Measurements from ENCODE around the gene CAP1.
"Not testable (repeated sequence)": the region's sequence is repeated elsewhere in the genome, so short reads cannot be mapped to it uniquely, and the experiment has no call there.

Gene CAP1

GRCh38 chr1:40014812-40015594 is 25.5 kb upstream of the CAP1 start:
- Mint-ChIP-seq H3K27me3 (no peaks in the 10 kb centered on the region), H3K4me3 (no peak overlapping the region), H3K36me3 (ENCODE audit: insufficient read depth) (peaks cover 1% of the 10 kb centered on the region), H3K27ac (ENCODE audit: low read depth) (no peak overlapping the region), H3K9me3 (no peaks in the 10 kb centered on the region), H3K4me1 (peaks cover 5% of the 10 kb centered on the region)
- DNase-seq (ENCODE audit: low spot score in 2 of 2), result no peak
- no peak for ATAC-seq (replicated peaks; ENCODE audit: extremely low read depth, poor library complexity, severe bottlenecking)

DNA sequence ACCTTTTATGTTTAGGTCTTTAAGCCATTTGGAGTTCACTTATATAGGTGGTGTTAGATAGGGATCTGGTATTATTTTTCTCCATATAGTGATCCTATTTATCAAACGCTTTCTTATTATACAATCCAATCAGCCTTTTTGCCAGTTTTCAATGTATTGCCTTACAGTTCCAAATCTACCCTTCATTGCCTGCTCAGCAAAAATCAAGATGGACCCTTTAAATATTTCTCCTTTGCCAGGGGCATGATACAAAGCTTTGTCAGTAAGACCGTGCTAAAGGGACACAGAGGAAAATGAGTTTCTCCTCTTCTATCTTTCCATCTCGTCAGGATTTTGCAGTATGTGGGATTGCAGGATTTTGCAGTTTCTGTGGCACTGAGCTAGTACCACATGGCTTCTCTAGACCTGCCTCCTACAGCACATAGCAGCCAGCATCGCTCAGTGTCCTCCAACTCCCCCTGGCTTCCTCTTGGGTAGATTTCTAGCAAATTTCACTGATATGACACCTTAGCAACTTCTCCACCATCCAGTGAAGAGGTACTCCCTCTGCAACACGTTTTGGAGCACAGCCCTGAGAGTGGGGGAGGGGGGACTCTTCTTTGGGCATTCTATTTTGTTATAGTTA is 22.5 kb upstream of the CAP1 start:
- no peaks in the 10 kb centered on the region for H3K27me3 Mint-ChIP-seq
- H3K9me3 Mint-ChIP-seq, result no peaks in the 10 kb centered on the region
- no peak for ATAC-seq (replicated peaks; ENCODE audit: extremely low read depth, poor library complexity, severe bottlenecking)
- DNase-seq (ENCODE audit: low spot score in 2 of 2), result no peak
- no peak overlapping the region for H3K4me3 Mint-ChIP-seq
- H3K36me3 Mint-ChIP-seq (ENCODE audit: insufficient read depth), result peaks cover 1% of the 10 kb centered on the region
- H3K27ac Mint-ChIP-seq (ENCODE audit: low read depth), result no peak overlapping the region
- H3K4me1 Mint-ChIP-seq, result peaks cover 5% of the 10 kb centered on the region

GRCh38 chr1:40020447-40021085 is 20.0 kb upstream of the CAP1 start:
- no peaks in the 10 kb centered on the region for H3K4me1 Mint-ChIP-seq
- DNase-seq (ENCODE audit: low spot score in 2 of 2), result no peak
- no peak overlapping the region for H3K27ac Mint-ChIP-seq (ENCODE audit: low read depth)
- H3K36me3 Mint-ChIP-seq (ENCODE audit: insufficient read depth), result no peaks in the 10 kb centered on the region
- H3K9me3 Mint-ChIP-seq, result no peaks in the 10 kb centered on the region
- no peak overlapping the region for H3K4me3 Mint-ChIP-seq
- no peaks in the 10 kb centered on the region for H3K27me3 Mint-ChIP-seq
- ATAC-seq (replicated peaks; ENCODE audit: extremely low read depth, poor library complexity, severe bottlenecking), result no peak

DNA sequence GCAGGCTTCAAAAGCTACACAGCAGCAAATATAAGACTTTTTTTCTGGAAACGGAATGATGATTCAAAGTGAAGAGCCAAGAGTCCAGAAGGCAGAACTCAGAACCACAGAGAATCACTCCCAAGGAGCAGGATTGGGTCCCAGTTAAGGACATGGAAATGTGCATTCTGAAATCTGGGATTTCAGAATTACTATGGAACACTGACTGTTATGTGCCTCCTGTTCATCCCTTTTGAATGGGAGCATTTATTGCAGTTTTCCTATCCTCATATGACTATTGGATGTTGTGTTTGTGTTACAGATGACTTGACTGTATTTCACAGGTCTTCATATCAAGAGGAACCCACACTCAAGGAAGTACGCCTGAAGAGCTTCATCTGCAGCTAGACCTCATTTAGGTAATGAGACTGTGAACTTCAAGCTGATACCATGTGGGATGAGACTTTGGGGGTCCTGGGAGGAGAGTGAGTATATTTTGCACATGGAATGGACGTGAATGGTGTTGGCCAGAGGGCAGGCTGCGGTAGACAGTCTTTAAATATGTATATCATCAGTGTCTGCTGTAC is 17.1 kb upstream of the CAP1 start:
- no peaks in the 10 kb centered on the region for H3K4me1 Mint-ChIP-seq
- H3K36me3 Mint-ChIP-seq (ENCODE audit: insufficient read depth), result no peaks in the 10 kb centered on the region
- H3K27me3 Mint-ChIP-seq, result no peaks in the 10 kb centered on the region
- no peaks in the 10 kb centered on the region for H3K9me3 Mint-ChIP-seq
- no peak overlapping the region for H3K27ac Mint-ChIP-seq (ENCODE audit: low read depth)
- no peak overlapping the region for H3K4me3 Mint-ChIP-seq
- no peak for ATAC-seq (replicated peaks; ENCODE audit: extremely low read depth, poor library complexity, severe bottlenecking)
- DNase-seq (ENCODE audit: low spot score in 2 of 2), result no peak

DNA sequence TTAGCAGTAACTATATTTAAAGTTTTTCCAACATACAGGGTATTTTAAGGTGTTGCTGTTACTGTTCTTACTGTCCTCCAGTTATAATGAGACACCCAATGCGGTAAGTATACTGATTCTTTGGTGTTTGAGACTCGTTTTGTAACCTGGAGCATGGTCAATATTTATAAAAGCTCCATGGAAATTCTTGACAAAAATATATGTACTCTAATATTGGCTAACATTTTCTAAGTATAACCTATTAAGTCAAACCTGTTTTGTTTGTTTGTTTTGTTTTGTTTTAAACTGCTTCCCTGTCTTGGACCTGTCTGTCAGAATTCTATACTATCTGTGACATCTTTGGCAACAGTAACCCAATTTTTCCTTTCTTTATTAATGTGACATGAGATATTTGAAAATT is 15.9 kb upstream of the CAP1 start:
- H3K9me3 Mint-ChIP-seq, result no peaks in the 10 kb centered on the region
- ATAC-seq (replicated peaks; ENCODE audit: extremely low read depth, poor library complexity, severe bottlenecking), result no peak

DNA sequence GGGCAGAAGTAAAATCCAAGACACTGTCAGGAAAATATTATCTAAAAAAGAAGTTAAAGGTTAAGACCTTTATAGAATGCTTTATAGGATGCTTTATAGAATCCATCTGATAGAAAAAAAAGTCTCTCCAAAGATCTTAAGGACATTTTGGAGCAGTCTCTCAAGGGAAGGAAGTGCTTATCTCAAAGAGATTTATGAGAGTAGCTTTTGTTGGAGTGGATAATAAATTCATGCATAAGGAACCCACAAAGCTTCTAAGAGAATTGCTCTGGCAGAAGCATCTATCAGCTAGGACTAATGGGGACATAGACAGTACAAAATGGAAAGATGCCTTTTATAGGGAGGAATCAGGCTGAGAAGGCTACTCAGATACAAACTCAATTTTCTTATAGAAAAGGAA is 12.9 kb upstream of the CAP1 start:
- DNase-seq (ENCODE audit: low spot score in 2 of 2), result no peak
- Mint-ChIP-seq H3K36me3 (ENCODE audit: insufficient read depth) (no peaks in the 10 kb centered on the region), H3K9me3 (no peaks in the 10 kb centered on the region), H3K4me1 (peaks cover 12% of the 10 kb centered on the region), H3K27ac (ENCODE audit: low read depth) (no peak overlapping the region), H3K4me3 (no peak overlapping the region), H3K27me3 (no peaks in the 10 kb centered on the region)
- ATAC-seq (replicated peaks; ENCODE audit: extremely low read depth, poor library complexity, severe bottlenecking), result no peak

More for the DNA sequence above, 15.9 kb upstream of the CAP1 start:
- no peaks in the 10 kb centered on the region for H3K27me3 Mint-ChIP-seq
- no peak overlapping the region for H3K27ac Mint-ChIP-seq (ENCODE audit: low read depth)
- H3K36me3 Mint-ChIP-seq (ENCODE audit: insufficient read depth), result no peaks in the 10 kb centered on the region
- no peak for DNase-seq (ENCODE audit: low spot score in 2 of 2)
- H3K4me1 Mint-ChIP-seq, result peaks cover 3% of the 10 kb centered on the region
- H3K4me3 Mint-ChIP-seq, result no peak overlapping the region

GRCh38 chr1:40029608-40030007 is 10.9 kb upstream of the CAP1 start:
- Mint-ChIP-seq H3K4me1 (peaks cover 21% of the 10 kb centered on the region), H3K27ac (ENCODE audit: low read depth) (no peak overlapping the region), H3K27me3 (no peaks in the 10 kb centered on the region), H3K36me3 (ENCODE audit: insufficient read depth) (no peaks in the 10 kb centered on the region), H3K4me3 (no peak overlapping the region), H3K9me3 (no peaks in the 10 kb centered on the region)
- DNase-seq (ENCODE audit: low spot score in 2 of 2) (no peak), ATAC-seq (replicated peaks; ENCODE audit: extremely low read depth, poor library complexity, severe bottlenecking) (no peak)

DNA sequence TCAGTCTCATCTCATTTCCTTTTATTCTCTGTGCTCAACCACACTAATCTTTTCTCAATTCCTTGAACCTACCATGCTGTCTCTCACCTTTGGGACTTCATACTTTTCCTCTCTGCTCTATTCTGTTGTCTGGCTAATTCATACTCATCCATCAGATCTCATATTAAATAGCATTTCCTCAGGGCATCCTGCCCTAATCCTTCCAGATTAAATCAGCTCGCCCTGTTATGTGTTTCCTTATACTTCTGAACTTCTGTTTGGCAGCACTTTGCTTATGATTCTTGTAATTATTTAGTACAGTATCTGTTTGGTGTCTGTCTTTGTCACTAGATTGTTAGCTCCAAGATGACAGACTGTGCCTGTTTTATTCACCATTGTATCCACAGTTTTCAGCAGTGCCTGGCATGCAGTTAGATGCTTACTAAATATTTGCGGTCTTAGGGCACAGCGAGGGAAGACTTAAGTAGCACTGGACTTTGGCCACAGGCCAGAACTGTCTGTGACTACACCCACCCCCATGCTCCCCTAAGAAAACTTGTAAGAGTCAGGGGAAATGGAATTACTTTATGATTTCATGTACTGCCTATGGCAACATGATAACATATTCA is 9.9 kb upstream of the CAP1 start:
- no peak for DNase-seq (ENCODE audit: low spot score in 2 of 2)
- no peak overlapping the region for H3K27ac Mint-ChIP-seq (ENCODE audit: low read depth)
- H3K4me1 Mint-ChIP-seq, result peaks cover 25% of the 10 kb centered on the region
- no peak overlapping the region for H3K4me3 Mint-ChIP-seq
- H3K36me3 Mint-ChIP-seq (ENCODE audit: insufficient read depth), result no peaks in the 10 kb centered on the region
- no peaks in the 10 kb centered on the region for H3K9me3 Mint-ChIP-seq
- no peak for ATAC-seq (replicated peaks; ENCODE audit: extremely low read depth, poor library complexity, severe bottlenecking)
- H3K27me3 Mint-ChIP-seq, result no peaks in the 10 kb centered on the region

GRCh38 chr1:40032240-40032891 is 8.2 kb upstream of the CAP1 start:
- Mint-ChIP-seq H3K27me3 (no peaks in the 10 kb centered on the region), H3K4me3 (no peak overlapping the region), H3K9me3 (no peaks in the 10 kb centered on the region), H3K27ac (ENCODE audit: low read depth) (no peak overlapping the region), H3K36me3 (ENCODE audit: insufficient read depth) (no peaks in the 10 kb centered on the region), H3K4me1 (peaks cover 31% of the 10 kb centered on the region)
- ATAC-seq (replicated peaks; ENCODE audit: extremely low read depth, poor library complexity, severe bottlenecking) (no peak), DNase-seq (ENCODE audit: low spot score in 2 of 2) (peak in 1 of 2 donors; percentile 42)

DNA sequence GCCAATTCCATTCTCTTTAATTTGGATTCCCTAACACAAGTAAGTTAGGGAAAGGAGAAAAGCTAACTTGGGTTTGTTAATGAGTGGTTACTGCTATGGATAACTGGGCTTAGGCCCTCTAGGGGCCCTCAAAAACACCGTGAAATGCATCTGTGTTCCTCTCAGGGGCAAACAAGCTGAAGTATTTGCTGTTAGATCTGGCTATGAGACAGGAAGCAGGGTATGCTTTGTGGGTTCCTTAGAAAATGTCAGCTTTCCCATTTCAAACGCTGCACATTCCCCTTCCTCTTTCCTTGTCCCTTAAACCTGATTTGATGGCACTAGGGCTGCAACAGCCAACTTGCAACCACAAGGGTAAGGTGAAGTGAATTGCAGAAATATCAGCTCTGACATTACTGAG is 5.7 kb upstream of the CAP1 start:
- Mint-ChIP-seq H3K9me3 (no peaks in the 10 kb centered on the region), H3K27ac (ENCODE audit: low read depth) (peak overlapping the region; percentile 20), H3K27me3 (no peaks in the 10 kb centered on the region), H3K4me1 (peaks cover 48% of the 10 kb centered on the region), H3K36me3 (ENCODE audit: insufficient read depth) (peaks cover 4% of the 10 kb centered on the region), H3K4me3 (no peak overlapping the region)
- ATAC-seq (replicated peaks; ENCODE audit: extremely low read depth, poor library complexity, severe bottlenecking) (no peak), DNase-seq (ENCODE audit: low spot score in 2 of 2) (no peak)

DNA sequence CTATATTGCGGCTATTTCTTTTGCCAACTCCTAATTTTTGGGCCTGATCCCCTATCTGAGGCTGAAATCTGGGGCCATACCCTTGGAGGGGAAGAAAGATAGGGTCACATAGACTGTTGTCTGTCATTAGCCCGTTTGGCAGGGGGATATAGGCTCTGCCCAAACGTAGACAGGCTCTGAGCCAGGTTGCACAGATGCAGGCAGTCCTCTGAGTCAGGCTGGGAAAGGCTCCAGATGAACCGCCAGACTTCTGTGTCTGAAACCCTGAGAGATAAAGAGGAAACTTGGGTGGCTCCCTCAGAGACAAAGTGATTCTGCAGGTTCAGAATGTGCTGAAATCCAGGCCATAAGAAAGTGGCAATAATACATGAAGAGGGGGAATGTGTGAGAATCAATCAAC is 4.0 kb upstream of the CAP1 start:
- ATAC-seq (replicated peaks; ENCODE audit: extremely low read depth, poor library complexity, severe bottlenecking) (no peak), DNase-seq (ENCODE audit: low spot score in 2 of 2) (no peak)
- Mint-ChIP-seq H3K27ac (ENCODE audit: low read depth) (no peak overlapping the region), H3K27me3 (no peaks in the 10 kb centered on the region), H3K9me3 (no peaks in the 10 kb centered on the region), H3K4me1 (peaks cover 57% of the 10 kb centered on the region), H3K4me3 (no peak overlapping the region), H3K36me3 (ENCODE audit: insufficient read depth) (peaks cover 11% of the 10 kb centered on the region)

GRCh38 chr1:40037254-40037653 is 3.3 kb upstream of the CAP1 start:
- peaks cover 14% of the 10 kb centered on the region for H3K36me3 Mint-ChIP-seq (ENCODE audit: insufficient read depth)
- ATAC-seq (replicated peaks; ENCODE audit: extremely low read depth, poor library complexity, severe bottlenecking); H3K27ac Mint-ChIP-seq (ENCODE audit: low read depth); DNase-seq (ENCODE audit: low spot score in 2 of 2); H3K27me3 Mint-ChIP-seq; H3K9me3 Mint-ChIP-seq; H3K4me3 Mint-ChIP-seq: not testable (repeated sequence)
- peaks cover 62% of the 10 kb centered on the region for H3K4me1 Mint-ChIP-seq
